Mesothelial cell of epicardium (in vitro differentiated cells): ENCODE measurements around the gene LRMDA. TPM values are rescaled to one million over a fixed set of nuclear protein-coding genes. Genes with fewer than 3 reads are reported as not detected.

Experiments
- DNase-seq, 2 experiments: peaks; one replicate each; pipeline ENCODE4 v3.0.0; 2021; ENCODE audit warnings: low spot score in 2 of 2; ENCODE audit not compliant: unreplicated experiment in 2 of 2
- H3K27ac Mint-ChIP-seq: 2 replicates; pipeline ENCODE4 v1.8.0; 2021; ENCODE audit warnings: mixed read lengths
- H3K27me3 Mint-ChIP-seq: 2 replicates; pipeline ENCODE4 v1.8.0; 2021; ENCODE audit warnings: low read depth, mixed read lengths
- H3K36me3 Mint-ChIP-seq: 2 replicates; pipeline ENCODE4 v1.8.0; 2021; ENCODE audit warnings: mixed read lengths
- H3K4me1 Mint-ChIP-seq: 2 replicates; pipeline ENCODE4 v1.8.0; 2021; ENCODE audit warnings: mixed read lengths
- H3K4me3 Mint-ChIP-seq: 2 replicates; pipeline ENCODE4 v1.8.0; 2021; ENCODE audit warnings: mild to moderate bottlenecking, moderate library complexity, mixed read lengths
- H3K9me3 Mint-ChIP-seq: 2 replicates; pipeline ENCODE4 v1.8.0; 2021; ENCODE audit warnings: mixed read lengths
- CTCF ChIP-seq: fragments of 200-600 bp; sonication (generic); IDR thresholded peaks from one replicate; pipeline ENCODE4 v1.5.0; 2021; ENCODE audit warnings: antibody characterized with exemption; ENCODE audit not compliant: unreplicated experiment
- total RNA-seq: library from RNA; stranded (reverse); gene quantifications from 3 replicates; pipeline ENCODE4 v1.2.1, GENCODE V29; 2021

The LRMDA gene
- total RNA-seq, 1 donor from 2014 or later = 2.0 TPM

- no peak for TF ChIP-seq CTCF
- H3K27me3 Mint-ChIP-seq = peaks cover 47% of the 10 kb centered on the region
- no peaks in the 10 kb centered on the region for H3K36me3 Mint-ChIP-seq
- no peak overlapping the region for H3K27ac Mint-ChIP-seq
- no peaks in the 10 kb centered on the region for H3K9me3 Mint-ChIP-seq
- no peak for DNase-seq
- peaks cover 7% of the 10 kb centered on the region for H3K4me1 Mint-ChIP-seq
- H3K4me3 Mint-ChIP-seq = no peak overlapping the region
Measured at GRCh38 chr10:75851580-75852345, 420.3 kb downstream of the LRMDA start.

- H3K27me3 Mint-ChIP-seq = peaks cover 48% of the 10 kb centered on the region
- no peak overlapping the region for H3K27ac Mint-ChIP-seq
- H3K4me1 Mint-ChIP-seq = peaks cover 7% of the 10 kb centered on the region
- no peaks in the 10 kb centered on the region for H3K9me3 Mint-ChIP-seq
- TF ChIP-seq CTCF = peak; percentile 58
- no peaks in the 10 kb centered on the region for H3K36me3 Mint-ChIP-seq
- H3K4me3 Mint-ChIP-seq = no peak overlapping the region
- no peak for DNase-seq
Measured at GRCh38 chr10:75852851-75853484, 421.5 kb downstream of the LRMDA start.

- Mint-ChIP-seq H3K27me3 (peaks cover 44% of the 10 kb centered on the region), H3K4me1 (no peaks in the 10 kb centered on the region), H3K9me3 (no peaks in the 10 kb centered on the region), H3K36me3 (no peaks in the 10 kb centered on the region), H3K4me3 (no peak overlapping the region), H3K27ac (no peak overlapping the region)
- DNase-seq = no peak
- no peak for TF ChIP-seq CTCF
Measured at GRCh38 chr10:75857269-75857846, 425.9 kb downstream of the LRMDA start.

GRCh38 chr10:75857896-75858295 is 426.5 kb downstream of the LRMDA start:
- no peak for DNase-seq
- H3K27me3 Mint-ChIP-seq = peaks cover 40% of the 10 kb centered on the region
- no peak for TF ChIP-seq CTCF
- no peak overlapping the region for H3K27ac Mint-ChIP-seq
- no peaks in the 10 kb centered on the region for H3K9me3 Mint-ChIP-seq
- no peaks in the 10 kb centered on the region for H3K36me3 Mint-ChIP-seq
- no peak overlapping the region for H3K4me3 Mint-ChIP-seq
- peaks cover under 1% of the 10 kb centered on the region for H3K4me1 Mint-ChIP-seq

- H3K4me3 Mint-ChIP-seq = no peak overlapping the region
- H3K36me3 Mint-ChIP-seq = no peaks in the 10 kb centered on the region
- no peak for DNase-seq
- H3K27me3 Mint-ChIP-seq = peaks cover 36% of the 10 kb centered on the region
- no peaks in the 10 kb centered on the region for H3K9me3 Mint-ChIP-seq
- peaks cover 2% of the 10 kb centered on the region for H3K4me1 Mint-ChIP-seq
- no peak overlapping the region for H3K27ac Mint-ChIP-seq
- TF ChIP-seq CTCF = no peak
Measured at GRCh38 chr10:75858339-75858738, 426.9 kb downstream of the LRMDA start.
